GM21447 (cell line): ENCODE measurements around the gene SF1.

Experiments
- ATAC-seq: cut with Tn5 transposase; IDR thresholded peaks from one replicate; pipeline ENCODE4 v1.9.1; 2021; ENCODE audit not compliant: unreplicated experiment

Gene SF1

DNA sequence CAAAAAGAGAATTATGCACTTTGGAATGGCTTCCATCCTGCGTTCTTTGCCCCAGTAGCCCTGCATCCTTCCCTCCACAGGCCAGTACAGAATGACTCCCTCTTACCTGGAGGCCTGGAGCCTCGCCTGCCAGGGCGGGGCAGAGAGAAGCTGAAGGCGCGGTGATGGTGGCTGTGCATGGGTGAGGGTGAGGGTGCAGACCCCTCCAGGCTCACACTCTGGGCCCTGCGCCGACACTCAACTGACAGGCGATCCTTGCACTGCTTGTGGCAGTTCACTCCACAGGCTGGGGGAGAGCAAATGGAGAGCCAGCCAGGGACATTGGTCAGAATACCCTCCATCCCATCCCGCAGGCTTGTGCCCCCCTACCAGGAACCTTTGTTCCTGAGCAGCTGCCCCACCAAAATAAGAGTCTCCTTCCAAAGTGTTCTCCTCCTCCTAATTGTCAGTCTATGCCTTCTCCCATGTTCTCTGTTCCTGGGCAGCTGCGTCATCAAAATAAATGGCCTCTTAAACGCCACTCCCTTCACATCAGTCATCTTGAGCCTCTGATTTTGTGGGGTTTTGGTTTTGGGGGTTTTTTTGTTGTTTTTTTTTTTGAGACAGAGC is 49.5 kb downstream of the SF1 start:
- ATAC-seq: no peak

DNA sequence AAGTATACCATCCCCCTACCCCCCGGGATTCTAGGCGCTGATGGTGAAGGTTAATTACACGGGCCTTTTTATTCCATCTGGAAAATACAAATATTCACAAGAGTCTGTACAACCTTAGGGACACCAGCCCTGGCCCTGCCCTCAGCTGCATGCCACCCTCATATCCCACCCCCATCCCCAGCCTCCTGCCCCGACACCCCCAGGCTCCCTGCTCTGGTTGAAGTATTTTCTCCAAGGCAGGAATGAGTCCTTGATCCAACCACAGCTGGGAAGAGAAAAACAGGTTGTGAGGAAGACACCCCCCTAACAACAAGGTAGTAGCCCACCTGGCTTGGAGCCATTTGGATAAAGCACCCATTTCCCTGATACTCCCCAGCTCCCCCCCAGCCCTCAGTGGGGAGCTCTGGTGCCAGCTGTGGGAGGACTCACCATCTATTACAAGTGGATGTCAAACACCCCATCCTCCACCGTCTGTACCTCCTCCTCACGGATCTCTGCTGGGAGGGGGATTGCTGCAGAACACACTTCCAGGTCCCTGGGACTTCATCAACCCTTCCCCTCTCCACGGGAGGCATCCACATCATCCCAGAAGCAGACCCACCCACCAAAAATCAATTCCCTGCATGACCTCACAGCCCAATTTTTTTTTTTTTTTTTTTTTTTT is 51.3 kb downstream of the SF1 start:
- no peak for ATAC-seq

DNA sequence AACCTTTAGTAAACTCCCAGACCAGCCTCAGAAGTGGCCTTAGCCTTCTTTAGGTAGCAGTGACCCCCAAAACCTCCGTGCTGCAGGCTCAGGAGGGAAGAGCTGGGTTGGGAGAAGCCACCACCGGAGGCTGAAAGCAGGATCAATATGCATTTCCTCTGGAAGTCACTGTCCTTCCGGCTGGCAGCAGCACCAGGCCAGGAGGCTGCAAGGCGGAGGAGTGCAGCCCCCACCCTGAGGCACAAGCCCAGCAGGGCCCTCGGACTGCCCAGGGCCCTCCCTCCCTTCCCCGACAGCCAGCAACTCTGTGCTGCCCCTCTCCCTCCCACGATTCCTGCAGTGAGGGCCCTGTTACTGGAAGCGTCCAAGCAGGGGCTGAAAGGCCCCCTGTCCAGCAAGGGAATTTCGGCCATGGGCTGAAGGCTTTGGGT is 52.1 kb downstream of the SF1 start:
- ATAC-seq: no peak

DNA sequence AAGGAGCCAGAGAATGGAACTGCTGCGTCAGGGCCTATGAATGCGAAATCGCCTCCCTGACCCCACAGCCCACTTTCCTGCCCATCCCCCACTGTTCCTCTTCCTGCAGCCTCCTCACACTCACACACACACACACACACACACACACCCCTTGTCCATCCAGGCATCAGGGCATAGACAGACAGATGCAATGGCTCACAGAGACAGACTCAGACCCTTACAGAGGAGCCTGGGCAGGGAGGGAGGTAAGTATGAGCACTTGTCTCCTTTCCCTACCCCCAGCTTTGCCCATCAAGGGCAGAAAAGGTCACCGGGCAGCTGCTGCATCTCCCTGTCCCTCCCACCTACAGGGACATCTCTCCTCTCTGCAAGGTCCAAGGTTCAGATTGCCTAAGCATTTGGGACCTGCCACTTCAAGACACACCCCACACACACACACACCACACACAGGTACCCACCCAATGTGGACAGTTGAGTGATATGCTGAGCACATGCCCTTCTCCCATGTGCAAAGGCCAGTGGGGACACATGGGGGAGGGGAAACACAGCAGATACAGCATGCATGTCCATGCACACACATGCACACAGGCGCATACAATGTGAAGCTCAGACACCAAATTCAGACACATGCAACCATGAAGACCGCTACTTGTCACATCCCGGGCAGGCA is 53.3 kb downstream of the SF1 start:
- ATAC-seq: no peak

DNA sequence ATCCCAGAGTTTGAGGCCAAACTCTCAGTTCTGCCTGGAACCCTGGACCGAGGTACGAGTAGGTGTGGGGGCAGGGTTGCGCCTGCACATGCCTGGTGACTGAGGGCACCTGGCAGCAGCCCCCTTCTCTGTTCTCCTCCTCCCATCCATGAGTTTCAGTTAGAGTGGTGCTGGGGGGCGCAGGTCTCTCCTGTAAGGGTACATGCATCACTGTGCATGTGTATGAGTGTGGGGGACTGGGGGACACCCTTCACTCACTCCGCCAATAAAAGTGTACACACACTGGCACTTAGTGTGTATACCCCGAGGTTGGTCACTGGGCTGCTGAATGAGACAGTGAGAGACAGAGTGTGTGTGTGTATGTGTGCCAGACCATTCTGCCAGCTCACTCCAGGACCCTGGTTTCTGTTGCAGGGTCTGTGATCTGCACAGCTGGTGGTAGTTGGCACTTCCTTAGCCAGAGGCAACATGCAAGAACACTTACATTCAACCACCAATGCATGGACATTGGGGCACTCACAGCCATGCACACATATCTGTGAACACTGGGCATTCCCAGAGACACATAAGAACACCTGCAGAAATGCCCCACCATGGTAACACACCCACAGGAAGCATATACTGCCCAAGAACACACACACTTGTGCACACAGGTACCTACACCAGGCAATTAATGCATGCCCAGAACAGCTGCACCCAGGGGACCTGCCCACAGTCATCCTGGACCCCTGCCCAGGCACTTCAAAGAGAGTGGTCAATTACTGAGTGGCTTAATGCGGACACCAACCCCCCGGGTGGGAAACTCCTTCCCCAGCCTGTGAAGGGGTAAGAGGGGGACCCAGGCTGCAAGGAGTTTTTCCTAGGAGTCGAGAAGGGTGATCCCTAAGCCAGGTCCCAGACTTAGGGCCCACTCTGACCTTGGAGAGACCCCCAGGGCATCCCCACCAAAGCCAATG is 54.2 kb downstream of the SF1 start:
- ATAC-seq: no peak

DNA sequence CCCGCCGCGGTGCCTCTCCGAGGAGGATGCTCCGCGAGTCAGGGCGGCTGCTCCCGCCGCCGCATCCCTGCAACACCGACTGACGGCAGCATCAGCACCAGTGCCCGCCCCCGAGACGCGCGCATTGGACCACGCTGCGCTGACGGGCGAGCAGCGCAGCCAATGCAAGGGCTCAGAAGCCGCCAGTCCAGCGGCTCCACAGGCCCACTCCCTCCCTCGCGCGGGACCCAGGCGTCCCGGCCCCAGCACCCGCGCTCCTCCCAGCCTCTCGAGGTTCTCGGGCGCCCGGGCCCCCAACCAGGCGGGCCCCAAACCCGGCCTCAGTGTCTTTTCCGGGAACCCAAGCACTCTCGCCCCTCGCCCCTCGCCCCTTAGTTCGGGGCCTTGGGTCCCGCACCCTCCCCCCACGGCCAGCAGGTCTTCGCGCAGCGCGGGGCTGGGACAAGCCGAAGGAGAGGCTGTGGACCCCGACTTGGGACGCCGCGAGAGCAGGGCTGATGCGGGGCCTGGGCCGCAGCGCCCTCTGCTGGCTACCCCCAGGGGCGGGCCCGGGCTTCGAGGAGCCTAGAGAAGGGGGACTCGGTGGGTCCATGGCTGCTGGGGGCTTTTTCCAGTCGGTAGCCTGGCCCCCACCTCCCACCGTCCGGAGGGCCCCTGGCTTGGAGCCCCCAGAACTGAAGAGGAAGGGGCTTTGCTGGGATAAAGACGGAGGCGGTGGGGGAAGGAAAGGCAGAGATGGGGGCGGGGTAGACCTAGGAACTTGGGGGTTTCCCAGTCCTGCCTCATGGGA is 55.0 kb downstream of the SF1 start, which contains the start of gene NRXN2:
NRXN2 (minus strand) TSS at position 81 of the 790 bp plus-strand sequence. CDS start 9,498 bp downstream, outside the sequence.
- ATAC-seq: peak; percentile 84

DNA sequence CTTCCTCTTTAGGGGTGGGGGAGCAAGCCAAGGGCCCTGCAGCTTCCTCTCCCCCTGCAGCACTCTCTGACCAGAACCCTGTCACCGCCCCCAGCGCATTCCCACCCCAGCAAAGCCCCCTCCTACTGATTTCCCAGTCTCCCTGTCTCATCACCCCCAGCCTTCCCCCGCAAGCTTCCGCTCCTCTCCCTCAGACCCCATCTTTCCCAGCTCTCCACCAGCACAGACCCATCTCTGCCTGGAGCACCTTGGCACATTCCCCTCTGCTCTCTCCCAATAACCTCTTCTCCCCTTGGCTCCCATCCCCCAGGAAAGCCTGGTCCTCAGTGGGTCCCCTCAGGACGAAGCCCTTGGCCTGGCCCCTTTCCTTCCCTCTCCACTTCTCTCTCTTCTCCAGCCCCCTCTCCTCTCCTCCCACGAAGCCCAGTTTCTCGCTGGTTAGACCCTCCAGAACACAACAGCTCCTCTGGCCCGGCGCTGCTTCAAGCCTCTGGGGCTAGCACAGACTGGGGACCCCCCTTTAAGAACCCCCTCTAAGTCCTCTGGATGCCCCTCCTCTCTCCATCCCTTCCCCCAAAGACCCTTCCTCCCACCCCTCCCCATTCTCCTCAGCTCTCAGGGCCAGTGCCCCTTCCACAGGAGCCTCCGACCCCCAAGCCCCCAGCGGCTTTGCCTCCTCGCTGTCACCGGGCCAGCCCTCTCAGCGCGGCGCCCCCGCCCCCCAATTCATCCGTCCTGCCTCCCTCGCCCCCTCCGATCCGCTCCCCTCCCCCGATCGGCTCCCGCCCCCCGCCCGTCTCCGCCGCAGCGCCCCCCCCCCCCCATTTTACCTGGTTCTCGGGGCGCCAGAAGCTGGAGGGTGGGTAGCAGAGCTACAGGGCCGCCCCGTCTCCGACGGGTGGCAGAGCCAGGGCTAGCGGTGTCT is 55.9 kb downstream of the SF1 start:
- ATAC-seq: no peak

DNA sequence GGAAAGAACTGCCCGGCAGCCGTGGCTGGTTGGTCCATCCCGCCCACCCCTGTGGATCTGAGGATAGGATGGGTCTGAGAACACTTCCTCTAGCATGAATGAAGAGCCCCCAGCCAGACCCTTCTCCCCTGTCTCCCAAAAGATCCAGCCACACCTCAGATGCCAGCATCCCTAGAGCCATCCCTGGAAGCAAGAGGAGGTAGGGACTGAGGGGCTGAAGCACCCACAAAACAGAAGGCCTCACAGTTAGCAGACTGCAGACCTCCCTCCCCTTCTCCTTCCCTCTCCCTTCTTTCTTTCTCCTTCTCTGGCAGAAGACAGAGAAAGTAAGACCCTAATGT is 57.0 kb downstream of the SF1 start:
- no peak for ATAC-seq

DNA sequence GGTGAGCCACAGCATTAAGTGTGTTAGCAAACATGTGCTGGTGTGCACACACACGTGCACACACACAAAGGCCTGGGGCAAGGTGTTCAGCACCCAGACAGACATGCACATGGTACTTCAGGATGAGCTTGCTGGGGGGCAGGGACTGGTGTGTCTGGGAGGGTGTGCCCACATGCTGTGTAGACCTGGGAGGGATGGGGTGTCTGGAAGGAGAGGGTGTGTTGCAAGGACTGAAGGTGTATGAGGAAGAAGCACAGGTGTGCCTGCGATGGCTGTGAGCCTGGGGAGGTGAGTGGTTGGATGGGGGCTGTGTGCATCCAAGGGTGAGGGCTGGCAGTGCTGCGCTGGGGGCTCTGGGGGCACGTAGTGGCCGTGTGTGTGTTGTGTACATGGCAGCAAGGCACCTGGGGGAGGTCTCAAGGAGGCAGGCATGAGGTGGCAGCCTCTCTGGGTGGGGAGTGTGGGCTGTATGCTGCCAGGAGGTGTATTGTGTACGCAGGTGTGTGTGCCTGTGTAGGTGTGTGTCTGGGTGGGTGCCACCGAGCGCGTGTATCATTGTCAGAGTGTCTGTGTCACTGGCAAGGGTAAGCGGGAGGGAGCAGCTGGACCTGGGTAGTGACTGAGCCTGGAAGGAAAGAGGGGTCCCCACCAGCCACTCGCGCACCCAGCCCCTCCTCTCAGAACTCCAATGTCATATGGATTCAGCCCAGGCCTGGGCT is 57.5 kb downstream of the SF1 start:
- ATAC-seq: no peak

DNA sequence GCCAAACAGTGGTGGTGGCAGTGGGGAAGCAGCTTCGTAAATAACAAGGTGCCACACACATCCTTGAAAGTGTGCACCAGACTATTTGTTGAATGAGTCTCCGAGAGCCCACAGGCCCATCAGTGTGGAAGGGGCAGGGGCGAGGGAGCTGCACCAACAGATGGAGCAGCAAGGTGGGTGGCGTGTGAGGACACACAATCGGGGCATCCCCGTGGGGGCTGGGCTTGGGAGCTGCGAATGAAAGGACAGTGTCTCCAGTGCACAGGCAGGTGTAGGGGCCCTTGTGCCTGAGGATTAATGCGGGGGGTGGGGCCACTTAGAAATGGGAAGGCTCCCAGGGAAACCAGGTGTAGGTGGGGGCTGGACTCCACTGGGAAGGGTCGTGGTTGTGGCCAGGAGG is 58.2 kb downstream of the SF1 start:
- no peak for ATAC-seq

DNA sequence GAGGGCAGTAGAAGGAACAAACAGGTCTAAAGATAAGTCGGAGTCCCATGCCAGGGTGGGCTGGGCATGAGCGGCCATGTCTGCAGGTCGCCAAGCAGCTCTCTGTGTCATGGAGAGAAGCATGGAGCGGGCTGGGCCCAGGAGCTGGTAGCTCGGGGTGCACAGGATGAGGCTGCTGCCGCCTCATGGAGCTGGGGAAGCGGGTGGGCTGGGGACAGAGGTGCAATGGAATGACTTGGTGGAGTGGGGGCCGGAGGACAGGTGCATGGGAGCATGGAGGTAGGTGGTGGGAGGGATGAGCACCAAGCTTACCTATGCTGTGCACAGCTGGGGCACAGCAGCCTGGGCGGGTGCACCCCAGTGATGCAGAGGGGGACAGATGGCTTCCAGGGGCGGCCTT is 58.9 kb downstream of the SF1 start:
- no peak for ATAC-seq

DNA sequence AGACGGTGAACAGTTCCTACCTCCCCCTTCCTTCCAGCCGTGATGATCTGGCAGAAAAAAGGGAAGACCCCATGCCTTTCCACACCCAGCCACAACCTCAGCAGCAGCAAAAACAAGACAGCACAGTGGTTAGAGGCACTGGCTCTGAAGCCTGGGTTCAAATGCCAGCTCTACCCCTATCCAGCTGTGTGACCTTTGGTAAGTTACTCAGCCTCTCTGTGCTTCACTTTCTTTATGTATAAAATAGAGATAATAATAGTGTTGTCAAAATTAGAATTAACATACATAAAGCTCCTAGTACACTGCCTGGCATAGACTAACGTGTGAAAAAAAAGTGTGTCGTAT is 59.6 kb downstream of the SF1 start:
- no peak for ATAC-seq

DNA sequence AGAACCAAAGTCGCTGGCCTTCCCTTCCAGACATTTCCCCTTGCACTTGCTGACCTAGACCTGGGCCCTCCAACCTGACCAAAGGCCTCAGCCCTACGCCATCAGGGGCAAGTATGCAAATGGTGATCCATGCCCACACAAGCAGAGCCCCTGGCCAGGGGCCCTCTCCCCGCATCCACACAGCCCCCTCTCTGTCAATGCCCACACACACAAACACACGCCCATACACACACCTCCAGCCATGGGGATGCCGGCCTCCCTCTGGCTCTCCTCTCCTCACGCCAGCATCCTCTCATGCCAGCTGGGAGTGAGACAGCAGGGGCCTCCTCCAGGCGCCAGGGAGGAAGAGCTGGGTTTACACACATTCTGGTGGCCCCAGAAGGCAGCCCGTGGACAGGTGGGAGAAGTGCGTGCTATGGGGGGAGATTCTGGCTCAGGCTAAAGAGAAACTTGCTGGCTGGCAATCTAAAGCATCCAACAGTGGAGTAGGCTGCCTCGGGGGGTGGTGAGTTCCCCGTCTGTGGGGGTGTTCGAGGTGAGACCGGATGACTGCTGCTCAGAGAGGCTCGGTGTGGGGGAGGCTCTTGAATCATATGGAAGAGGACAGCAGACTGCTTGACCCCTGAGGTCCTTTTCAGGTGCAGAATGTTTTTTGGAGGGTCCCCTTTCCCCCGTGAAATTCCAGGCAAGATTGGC is 60.1 kb downstream of the SF1 start:
- no peak for ATAC-seq

DNA sequence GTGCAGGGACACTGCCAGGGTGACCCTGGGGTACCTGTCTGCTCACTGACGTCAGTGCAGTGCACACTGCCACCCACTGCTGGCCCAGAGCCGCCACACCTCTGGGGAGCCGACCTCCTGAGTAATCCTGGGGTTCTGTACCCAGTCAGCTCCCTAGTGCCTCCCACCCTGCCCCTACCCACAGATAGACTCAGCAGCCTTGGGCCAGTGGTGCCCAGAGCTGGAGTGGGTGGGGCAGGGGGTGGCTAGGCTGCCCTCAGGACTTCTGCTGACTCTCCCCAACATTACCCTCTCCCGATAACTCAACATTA is 61.1 kb downstream of the SF1 start:
- ATAC-seq: no peak

DNA sequence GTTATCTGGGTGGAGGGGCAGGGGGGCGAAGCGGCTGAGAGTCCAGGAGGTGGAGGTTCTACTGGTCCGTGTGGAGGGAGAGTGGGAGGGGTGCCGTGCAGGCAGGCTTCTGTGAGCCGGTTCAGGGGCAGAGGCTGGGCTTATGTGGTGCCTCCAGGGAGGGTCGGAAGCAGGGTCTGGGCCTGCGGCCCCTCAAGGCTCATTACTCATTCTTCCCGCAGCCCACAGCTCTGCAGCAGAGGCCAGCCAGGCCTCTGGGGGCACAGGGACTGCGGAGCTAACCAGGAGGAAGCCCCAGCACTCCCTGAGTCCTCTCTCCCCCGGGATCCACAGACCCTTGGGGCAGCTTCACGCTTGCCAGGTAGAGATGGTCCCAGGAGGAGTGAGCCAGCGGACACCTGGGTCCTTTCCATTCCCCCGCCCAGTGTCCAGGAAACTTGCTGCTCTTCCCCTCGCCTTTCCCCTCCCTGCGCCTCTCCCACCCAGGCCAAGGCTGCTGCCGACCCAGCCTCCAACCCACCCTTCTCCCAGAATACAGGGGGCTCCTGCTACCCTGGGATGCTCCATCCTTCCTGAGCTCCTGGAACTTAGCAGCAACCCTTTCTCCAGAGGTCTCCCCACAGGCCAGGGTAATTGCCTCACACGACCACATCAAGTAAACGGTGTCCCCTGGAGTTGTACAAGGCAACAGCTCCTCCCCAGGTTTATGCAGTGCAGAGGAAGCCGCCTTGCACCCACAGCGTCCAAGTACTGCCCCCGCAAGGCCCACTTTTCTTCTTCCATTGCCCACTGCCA is 61.7 kb downstream of the SF1 start:
- ATAC-seq: no peak

DNA sequence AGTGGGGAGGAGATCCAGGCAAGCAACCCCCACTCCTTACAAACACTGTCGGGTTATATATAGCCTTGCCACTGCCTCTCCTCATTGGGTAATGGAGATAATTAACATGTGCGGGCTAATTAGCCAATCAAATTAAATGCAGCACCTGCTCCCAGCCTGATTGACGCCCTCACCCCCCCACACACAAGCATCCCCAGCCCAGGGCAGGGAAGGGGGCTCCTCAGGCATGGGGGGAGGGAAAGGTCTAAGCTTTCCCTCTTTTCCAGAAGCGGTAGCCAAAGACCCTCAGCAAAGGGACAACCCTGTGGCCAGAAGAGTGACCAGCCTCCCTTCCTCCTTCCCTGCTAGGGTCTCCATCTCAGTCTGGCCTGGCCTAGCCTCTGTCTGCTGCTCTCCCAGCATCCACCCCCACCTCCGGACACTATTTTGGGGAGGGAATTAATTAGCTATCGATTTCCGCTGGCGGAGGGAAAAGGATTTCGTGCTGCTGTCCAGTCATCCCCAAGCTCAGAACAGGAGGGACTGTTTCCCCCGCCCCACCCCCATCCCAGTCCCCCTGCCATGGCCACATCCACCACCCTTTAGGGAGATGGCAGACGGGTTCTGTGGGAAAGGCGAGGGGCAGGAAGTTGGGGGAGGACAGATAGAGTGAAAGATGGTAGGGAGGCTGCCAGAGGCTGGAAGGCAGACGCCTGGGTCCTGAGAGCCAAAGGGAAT is 62.4 kb downstream of the SF1 start:
- no peak for ATAC-seq

DNA sequence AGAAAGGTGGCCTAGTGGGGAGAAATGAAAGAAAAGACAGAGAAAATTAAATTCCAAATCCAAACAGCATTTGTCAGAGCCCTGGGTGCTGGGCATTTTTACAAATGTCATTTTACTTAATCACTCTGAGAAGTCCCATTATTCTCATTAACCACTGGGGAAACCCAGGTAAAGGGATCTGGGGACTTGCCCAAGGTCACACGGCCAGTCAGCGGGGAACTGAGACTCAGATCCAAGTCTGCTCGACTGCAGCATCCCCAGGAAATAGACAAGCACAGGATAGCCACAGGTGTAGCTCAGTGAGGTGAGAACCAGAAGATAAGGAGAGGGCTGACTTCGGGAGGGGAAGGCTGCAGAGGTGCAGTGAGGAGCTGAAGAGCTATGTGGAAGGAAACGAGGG is 63.2 kb downstream of the SF1 start:
- ATAC-seq: no peak
